Colon (tissue), 2 donors: ENCODE results near the gene ZNF516.

Experiments
- FAIRE-seq: peaks from 2 replicates; lab custom pipeline; 2012; peaks lifted over from hg19 to GRCh38; lab: Jason Lieb, UNC
- donor health status: control.
- donor health status: control.

Gene ZNF516

DNA sequence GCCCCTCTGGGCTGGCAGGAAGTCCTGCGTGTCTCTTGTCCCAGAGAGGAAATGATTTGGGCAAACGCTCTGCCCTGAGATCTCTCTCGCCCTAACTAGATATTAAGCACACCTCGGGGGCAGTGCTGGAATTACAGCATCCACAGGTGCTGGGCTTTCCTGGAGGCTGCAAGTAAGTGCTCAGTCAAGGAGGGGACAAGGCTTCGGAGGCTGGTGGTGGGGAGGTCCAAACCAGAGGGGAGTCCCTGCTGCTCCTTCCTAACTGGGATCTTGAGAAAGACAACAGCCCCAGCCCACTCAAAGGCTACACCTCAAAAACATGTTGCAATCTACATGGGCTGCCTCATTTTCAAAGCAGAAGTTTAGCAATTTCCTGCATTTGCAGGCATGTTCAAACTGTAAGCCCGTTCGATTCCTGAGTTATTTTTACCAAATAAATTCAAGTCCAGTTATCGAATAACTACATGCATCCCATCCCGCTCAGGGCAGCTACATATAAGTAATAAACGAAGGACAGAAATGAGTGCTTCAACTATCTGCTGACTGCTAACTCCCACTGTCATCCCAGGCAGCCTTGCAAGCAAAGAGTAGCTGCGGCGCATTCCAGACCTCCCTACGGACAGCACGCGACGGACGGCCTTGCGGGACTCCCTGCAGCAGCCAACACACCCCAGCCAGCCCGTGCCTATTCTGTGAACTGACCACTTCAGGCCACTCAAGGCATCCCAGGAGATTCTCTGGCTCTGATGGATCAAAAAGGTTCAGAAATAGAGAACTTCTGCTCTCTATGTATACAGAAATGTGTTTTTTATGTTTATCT is 27.5 kb downstream of the ZNF516 start:
- FAIRE-seq, result no peak

DNA sequence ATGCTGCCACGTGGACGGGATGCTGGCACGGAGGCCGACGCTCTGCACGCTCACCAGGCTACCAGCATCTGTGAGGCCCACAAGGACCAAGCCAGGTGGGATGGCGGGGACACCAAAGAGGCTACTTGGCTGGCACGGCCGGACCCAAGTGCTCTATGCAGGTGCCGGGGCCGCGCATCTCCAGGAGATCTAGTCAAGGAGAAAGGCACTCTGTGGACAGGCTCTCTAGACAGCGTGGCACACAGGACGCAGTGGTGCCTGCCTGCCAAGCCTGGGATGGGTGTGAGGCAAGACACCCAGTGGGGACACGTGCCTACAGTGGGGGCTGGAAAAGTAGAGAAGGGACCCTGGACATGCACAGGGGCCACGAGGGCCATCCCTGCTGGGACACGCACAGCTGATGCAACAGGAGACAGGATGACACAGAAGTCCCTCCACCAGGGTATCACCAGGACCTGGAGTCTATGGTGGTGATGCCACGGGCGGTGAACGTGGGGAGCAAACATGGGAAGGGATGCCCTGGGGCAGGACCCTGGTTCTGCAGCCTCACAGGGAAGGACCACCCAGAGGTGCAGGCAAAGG is 28.5 kb downstream of the ZNF516 start:
- no peak for FAIRE-seq

DNA sequence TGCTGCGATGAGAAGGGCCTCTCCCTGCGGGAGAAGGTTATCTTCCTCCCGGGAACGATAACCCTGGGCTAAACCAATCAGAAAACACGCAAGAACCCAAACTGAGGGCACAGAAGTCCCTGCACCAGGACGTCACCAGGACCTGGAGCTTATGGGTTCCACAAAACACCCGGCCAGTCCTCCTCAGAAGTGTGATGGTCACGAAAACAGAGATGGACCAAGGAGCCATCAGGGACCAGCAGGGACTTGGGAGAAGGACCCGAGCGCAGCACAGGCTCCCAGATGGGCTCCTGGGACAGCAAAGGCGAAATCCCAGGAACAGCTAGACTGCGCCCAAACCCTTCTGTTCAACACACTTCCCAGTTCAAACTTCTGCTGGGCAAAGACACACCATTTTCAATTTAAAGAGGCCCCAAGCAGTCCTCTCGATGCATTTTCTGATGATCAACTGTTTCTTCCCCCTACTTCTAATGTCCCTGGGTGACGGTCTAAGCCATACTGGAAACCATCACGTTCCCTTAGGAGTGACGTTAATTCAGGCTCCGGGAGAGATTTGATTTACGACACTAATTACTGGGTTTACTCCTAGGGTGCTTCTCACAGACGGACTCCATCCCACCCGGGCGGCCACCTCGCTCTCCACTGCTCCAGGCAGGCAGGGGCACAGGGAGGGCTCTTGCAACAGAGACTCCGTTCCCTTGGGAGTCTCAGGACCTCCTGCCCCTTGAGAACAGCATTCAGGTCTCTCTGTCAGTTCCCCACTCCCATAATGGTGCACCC is 29.2 kb downstream of the ZNF516 start:
- no peak for FAIRE-seq

DNA sequence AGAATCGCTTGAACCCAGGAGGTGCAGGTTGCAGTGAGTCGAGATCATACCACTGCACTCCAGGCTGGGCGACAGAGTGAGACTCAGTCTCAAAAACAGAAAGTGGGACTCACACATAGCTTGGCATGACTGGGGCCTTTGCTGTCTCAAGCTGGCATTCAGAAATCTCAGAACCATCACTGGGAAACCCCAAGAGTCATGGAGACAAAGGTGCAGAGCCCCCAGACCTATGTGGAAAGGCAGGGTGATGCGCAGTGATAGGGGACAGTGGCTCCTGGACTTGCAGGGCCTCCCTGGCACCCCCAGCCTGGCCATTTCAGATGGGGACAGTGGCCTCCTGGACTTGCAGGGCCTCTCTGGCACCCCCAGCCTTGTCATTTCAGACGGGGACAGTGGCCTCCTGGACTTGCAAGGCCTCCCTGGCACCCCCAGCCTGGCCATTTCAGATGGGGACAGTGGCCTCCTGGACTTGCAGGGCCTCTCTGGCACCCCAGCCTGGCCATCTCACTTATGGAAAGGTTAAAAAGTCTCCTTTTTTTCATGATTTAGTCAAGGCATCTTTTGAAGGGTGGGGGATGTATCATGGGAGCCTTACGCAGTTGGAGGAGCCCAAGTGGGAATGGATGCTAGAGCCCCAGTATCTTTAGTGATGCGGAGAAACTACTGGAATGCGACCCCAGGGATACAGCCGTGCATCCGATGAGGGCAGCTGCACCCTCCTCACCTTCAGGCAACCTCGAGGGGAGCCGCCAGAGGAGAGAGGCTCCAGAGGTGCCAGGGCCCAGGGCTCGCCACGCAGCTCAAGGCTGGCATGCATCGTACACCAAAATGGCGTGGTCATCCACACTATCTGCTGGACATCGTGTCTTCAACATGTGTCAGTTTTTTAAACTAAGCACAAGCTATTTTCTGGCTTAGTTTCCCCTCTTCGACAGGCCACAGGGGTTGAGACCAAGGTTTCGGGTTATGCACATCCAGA is 30.5 kb downstream of the ZNF516 start:
- FAIRE-seq, result no peak

DNA sequence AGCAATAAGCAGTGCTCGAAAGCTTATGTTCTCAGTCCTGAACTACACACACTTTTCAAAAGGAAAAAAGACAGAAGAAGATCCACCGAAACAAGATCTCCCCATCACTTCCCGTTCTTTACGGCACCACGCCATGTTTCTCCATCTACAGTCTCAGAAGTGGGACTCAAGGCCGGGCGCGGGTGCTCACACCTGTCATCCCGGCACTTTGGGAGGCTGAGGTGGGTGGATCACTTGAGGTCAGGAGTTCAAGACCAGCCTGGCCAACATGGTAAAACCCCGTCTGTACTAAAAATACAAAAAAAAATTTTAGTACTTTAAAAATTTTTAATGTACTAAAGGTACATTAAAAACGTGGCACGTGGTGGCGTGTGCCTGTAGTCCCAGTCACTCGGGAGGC is 31.2 kb downstream of the ZNF516 start:
- FAIRE-seq, result no peak

DNA sequence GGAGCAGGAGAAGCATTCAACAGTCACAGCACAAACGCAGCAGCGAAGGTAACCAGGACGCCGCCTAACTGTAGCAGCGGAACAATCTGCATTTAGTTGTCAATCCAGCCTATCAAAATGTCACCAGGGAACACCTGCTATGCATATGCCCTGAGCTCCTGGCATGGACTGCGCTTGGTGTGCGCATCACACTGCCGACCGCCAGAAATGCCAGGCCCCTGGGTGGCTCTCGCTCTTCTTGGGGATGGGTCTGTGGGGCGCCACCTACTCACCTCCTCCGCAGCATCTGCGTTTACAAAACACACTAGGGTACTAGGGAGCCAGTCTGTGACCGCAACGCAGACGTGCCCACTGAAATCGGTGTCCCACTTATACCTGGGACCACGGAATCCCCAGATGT is 31.7 kb downstream of the ZNF516 start:
- no peak for FAIRE-seq

DNA sequence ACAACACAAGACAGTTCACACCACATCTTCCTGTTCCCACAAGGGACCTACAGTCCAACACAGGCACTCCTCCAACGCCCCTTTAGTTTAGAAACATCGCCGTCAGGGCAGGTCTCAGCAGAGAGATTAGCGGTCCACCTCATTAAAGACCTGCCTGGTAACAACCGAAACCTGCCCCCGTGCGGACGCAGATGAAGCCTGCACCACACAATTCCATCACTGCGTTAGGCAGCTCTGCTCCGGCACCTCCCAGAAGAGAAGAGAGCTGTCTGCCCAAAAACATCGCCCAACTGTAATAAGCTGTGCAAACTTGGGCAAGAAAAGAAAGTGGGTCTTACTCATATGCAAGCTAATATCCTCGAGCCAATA is 32.7 kb downstream of the ZNF516 start:
- FAIRE-seq, result no peak

DNA sequence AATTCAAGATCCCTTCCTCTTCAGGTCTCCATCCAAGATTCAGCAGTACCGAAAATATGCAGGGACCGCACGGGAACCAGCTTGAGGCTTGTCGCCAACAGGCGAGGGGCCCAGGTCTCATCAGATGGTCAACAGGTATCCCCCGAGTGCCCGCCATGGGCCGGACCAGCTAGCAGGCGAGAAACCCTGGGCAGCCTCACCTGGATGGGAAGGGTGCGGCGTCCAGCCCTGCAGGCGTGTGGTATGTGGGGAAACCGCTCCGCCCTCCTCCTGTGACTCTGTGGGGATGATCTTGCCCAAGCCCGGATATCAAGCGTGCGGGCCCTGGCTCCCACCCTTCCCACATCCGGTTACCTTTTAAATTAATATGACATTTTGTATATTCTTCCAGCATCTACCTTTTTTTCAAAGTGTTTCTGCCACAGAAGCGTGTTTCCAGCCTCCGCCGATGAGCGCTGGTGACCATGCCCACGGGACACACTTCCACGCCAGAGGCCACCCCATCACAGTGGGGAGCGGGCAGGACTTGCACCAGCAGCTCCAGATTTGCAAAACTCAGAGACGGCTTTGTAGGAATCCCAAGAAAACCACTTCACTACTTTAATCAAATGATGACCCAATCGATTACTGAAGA is 33.2 kb downstream of the ZNF516 start:
- no peak for FAIRE-seq

DNA sequence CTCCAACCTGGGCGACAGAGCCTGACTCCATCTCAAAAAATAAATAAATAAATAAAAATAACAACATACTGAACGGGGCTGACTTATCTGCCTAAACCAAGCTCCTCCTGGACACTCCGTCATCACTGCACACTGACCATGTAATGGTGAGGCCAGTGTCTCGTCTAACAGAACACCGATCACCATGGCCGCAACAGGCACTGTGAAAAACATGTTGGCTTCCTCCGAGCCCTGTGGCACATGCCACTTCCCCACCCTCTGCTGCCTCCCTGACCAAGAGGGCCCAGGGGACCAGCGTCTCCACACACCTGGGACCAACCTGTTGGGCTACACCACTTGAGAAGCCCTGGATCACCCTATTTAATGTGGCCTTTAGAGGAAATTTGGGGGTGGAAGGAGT is 33.9 kb downstream of the ZNF516 start:
- no peak for FAIRE-seq

DNA sequence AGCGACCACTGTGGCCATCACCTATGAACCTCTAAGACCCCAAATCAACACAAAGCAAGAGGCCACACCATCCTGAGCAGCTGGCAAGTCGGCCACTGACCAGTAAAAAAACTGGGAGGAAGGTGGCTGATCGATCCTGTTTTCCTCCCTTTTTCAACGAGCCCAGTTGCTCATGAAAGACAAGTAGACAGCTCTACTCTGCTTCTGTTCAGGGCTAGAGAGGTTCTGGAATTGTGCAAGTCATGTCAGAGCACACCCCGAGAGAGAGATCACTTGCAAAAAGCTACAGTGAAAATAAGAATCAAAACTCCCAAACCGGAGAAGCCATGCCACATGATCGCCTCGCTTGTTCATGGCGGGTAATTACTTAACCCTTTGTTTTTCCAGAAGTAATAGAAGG is 34.6 kb downstream of the ZNF516 start:
- no peak for FAIRE-seq

DNA sequence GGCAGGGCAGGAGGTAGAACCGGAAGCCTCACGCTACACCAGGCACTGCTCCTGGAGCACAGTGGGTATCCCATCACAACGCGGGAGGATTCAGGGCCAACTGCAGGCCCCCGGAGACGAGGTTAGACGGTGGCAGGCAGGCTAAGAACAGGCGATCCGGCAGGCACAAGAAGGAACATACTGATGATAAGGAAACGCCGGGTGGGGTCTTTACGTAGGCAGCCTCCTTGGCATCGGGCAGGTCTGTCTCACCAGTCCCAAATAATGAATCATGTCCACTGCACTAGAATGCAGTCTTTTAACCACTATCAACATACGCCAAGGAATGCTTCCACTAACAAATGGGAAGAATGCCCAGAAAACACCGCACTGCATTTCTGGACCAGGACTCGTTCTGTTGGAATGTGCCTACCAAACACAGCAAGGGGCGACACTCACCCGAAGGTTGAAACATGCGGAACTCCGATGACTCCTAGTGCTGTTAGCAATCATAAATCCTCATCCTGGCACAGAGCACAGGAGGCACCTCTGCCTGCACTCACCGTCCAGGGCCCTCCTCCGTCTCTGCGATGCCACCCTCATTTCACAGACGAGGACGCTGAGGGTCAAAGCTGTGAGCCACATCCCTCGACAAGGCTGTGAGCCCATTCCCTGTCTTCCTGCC is 35.2 kb downstream of the ZNF516 start:
- FAIRE-seq, result no peak

DNA sequence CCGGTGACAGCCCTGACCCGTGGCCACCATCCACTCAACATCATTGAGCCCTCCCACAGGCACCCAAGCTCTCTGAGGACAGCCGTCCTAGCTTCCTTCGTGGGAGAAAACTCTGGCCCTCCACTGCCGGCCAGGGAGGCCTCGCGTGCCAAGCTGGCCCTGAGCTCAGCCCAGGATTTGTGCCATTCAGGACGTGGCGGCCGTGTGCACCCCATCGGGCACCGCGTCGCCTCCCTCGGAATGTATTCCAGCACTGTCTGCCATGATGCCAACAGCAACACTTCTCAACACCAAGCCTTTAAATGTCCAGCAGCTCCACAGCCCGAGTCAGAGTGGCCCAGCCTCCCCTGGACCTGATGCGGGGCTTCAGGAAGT is 35.7 kb downstream of the ZNF516 start:
- no peak for FAIRE-seq

DNA sequence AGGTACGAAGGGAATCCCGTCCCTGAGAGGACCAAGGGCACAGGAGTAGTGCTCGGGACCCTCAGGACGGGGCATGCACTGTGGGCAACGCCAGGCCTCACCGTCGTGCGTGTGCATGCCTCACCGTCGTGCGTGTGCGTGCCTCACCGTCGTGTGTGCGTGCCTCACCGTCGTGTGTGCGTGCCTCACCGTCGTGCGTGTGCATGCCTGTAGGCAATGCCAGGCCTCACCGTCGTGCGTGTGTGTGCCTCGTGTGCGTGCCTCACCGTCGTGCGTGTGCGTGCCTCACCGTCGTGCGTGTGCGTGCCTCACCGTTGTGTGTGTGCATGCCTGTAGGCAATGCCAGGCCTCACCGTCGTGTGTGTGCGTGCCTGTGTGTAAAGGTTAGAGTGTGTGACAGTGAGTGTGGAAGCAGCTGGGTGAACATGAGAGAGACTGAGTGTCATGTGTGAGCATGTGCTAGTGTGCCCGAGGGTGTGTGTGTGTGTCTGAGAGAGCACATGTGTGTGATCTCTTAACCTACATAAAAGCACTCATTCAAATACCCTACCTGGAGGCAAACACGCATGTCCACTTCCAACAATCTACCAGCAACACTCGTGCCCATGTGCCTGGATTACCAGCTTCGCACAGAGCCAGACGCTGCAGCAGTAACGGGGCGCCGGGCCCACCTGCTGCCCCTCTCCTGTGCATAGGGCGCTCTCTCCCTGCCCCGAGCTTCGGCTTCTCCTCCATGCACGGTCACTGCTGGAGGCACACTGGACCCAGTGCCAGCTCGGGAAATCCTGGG is 36.3 kb downstream of the ZNF516 start:
- no peak for FAIRE-seq

DNA sequence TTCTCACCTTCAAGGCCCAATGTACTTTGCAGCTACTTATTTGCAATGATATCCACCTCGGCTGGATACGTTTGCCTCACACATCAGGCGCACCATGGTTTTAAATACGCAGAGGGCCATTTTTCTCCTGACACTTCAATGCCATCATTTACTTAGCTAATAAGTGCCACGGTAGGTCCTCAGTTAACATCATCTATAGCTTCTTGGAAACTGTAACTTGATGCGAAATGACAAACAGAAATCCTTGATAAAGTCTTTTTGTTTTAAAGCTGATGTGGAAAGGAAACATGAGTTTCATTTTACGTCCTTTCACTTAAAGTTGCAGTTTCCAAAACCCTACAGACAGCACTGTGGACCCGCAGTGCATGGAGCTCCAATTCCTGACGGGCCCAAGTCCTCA is 37.1 kb downstream of the ZNF516 start:
- no peak for FAIRE-seq

DNA sequence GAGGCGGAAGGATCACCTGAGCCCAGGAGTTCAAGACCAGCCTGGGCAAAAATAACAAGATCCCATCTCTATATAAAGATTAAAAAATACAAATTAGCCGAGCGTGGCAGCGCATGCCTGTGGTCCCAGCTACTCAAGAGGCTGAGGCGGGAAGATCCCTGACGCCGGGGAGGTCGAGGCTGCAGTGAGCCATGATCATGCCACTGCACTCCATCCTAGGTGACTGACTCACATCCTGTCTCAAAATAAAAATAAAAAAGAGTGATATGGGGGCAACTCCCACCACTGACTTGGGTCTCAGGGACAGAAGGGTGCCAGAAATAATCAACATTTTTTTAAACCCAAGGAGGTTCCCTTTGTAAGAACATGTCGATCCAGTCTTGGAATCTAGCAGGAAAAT is 37.6 kb downstream of the ZNF516 start:
- FAIRE-seq, result no peak

DNA sequence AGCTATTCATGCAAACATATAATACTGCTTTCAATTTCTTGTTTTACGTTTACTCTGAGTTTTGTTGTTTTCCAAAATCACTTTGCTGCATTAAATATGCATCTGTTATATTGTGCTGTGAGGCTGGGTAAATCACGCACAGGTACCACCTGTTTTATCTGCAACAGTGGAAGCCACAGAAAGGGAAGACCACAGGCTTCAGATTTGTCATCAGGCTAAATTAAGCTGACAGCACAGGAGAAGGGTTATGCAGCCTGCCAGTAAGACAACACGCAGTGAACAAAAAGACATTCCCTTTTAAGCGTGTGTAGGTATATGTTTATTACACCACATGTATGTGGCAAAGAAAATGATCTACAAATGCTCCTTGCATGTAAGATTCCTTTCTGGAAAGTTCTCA is 38.2 kb downstream of the ZNF516 start:
- no peak for FAIRE-seq

DNA sequence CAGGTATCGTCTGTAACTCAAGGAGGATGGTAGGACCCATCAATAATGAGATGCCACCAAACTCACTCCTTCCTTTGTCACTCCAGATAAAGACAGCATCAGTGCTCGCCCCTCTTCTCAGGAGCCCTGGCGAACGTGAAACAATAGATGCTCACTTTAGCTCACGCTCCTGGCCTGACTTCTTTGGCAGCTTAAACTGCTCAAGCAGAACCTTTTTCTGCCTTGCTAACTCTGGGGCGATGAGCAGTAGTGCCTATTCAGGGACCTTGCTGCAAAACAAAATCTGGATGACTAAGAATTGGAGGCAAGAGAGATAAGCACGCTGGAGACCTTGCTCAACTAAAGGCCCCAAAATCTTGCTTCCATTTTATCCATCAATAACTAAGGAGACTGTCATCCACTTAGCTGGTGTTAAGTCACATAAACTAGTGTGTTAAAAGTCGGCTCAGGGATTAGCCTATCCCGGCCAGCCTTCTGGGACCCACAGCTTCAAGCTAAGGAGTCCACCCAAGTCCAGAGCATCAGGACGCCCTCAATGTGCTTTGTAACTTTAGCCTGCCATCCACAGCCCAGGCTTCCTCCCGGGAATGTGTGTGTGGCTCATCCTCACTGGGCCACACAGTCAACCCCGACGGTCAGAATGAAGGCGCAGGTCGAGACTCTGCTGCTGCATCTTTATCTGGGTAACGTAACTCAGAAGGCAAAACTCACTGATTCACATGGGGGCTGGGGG is 38.9 kb downstream of the ZNF516 start:
- FAIRE-seq, result no peak

DNA sequence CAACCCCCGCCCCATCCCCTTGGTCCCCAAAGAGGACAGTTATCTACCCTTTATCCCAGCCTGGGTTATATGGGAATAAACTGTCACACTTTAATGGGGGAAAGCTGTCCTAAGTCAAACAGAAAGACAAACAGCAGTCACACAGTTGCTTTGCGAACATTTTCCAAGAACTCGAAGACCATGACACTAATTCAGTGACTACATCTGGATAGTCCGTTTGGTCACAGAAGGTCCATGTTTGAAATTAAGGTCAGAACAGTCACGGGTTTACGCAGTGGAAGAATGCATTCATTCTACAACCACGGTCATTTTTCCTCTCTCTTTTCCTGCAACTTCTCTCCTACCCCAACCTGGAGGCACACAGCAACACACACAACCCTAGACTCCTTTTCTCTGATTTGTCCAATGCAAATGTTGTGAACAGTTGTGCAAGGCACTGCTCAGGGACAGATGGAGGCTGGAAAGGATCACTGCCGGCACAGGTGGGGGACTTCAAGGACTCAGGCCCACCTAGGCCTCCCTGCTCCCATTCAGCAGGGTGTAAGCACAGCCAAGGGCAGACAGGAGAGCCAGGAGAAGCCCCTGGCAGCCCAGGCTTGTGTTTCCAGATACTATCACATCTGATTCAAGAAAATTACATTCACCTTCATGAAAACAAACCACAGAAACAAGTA is 39.9 kb downstream of the ZNF516 start:
- no peak for FAIRE-seq

DNA sequence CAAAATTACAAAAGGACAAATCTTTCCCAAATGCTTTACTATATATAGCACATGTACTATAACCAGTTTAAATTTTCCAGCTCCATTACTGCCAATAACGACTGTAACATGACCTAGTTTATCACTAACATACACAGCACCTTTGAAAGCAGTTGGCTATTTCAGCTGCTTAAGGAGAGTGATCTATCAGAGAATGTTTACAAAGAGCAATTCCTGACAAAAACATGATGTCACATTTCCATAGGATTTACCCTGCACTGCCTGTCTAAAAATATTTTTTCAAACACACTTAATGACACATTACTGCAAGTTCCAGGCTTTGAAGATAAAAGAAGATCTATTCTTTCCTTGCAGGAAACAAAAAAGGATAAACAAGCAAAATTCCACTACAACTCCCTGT is 40.6 kb downstream of the ZNF516 start:
- no peak for FAIRE-seq
